HG02840 (cell line): ENCODE results near the gene GNAO1.

Experiments used
- ATAC-seq: cut with Tn5 transposase; IDR thresholded peaks from one replicate; pipeline ENCODE4 v1.9.1; 2021; ENCODE audit warnings: mild to moderate bottlenecking, moderate library complexity, moderate number of reproducible peaks; ENCODE audit not compliant: unreplicated experiment, low FRiP score

Gene GNAO1

DNA sequence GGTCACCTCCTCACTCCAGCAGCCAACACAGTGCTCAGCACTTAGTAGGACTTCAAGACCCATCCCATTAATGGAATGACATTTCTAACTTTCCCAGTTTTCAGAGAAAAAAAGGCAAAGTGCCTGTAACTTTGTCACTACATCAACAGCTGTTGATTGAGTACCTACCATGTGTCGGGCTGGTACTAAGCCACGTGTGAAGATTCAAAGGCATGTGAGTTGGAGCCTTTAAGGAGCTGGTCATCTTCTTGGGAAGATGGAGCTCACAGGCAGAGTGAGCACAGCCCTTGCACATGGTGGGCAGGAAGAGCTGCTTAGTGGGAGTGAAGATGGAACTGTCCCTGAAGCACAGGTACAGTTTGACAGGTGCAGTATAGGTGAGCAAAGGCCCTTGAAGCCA is 88.6 kb downstream of the GNAO1 start:
- ATAC-seq = no peak

DNA sequence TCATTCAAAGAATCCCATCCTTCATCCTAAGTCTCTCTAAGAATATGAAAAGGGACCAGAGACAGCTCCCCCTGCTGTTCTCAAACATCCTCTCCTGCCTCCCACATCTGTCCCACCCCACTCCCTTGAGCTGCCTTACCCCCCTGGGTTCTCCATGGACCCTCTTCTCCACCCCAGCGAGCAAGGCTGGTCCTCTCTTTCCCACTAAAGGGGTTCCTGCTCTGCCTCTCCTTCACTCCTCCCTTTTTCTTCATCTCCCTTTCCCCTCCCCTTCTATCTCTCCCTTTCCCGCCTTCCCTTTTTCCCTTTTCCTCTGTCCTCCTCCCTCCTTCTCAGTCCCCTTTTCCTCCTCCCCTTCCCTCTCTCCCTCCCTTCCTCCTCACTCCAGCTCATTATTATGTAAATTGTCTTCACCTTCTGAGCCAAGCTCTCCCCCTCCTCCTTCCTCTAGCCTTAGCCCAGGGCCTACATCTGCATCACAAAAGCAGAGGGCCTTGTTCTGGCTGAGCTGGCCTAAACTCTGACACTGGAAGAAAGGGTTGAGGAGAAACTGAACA is 90.0 kb downstream of the GNAO1 start:
- no peak for ATAC-seq

DNA sequence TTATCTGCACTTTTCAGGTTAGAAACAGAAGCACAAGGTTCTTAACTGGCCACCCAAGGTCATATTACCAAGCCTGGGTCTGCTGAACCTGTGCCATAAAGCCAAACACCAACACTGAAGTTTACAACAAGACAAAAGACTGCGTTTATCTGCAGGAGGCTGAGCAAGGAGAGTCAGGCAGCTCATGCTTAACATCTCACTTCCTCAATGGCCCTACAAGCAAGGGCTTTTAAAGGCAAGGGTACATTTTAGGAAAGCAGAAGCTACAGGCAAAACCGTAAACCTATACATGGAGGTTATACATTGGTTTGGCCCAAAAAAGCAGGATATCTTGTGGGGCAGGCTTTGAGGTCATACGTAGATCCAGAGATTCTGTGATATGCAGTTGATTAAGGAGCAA is 91.2 kb downstream of the GNAO1 start:
- ATAC-seq = no peak

DNA sequence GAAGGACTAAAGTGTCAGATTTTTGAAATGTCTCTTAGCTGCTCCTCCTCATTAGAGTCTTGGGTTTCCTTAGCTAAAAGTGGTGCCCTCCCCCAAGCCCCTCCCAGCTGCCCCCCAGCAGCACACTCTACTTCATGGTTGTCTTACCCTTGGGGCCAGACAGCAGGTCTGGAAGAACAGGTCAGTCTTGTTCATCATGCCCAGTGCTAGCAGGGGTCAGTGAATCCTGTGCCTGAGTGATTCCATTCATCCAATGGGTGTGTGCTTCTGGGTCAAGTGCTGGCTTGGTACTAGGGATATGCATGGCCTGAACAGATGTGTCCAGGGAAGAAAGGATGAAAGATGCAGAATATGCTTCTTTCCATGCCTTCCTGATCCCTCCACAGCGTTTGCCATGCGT is 93.2 kb downstream of the GNAO1 start:
- ATAC-seq = no peak

DNA sequence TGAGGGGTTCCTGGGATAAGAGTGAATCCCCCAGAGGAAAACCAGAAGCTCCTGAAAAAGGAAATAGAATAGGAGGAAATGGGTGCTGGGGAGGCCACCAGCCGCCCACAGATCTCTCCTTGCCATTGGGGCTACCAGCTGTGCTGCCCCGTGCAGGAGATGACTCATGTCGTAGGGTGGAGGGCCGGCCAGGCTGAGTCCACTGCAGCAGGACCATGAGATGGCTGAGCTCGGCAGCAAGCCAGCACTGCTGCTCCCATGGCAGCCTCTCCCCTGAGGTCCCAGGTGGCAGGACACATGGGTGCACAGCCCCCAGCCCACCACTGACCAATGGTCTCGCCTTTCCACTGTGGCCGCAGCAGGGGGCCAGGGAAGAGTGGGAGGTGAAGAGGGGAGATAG is 95.5 kb downstream of the GNAO1 start:
- ATAC-seq = no peak

DNA sequence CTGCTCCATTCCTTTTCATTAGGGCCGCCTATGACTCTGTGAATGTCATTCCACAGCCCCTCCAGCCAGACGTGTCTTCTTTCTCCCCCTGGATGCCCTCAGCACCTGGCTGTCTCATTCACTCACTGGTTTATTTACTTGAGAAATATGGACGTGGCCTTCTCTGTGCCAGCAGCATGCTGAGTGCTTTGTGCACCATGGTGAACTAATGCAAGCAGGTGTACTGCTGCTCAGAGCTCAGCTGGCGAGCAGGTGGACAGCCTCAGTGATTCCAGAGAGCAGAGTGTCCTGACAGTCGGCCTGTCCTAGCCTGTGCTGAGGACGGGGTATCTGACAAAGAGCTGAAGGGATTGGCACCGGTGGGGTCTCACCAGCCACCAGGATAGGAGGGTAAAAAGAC is 96.7 kb downstream of the GNAO1 start:
- ATAC-seq = no peak

DNA sequence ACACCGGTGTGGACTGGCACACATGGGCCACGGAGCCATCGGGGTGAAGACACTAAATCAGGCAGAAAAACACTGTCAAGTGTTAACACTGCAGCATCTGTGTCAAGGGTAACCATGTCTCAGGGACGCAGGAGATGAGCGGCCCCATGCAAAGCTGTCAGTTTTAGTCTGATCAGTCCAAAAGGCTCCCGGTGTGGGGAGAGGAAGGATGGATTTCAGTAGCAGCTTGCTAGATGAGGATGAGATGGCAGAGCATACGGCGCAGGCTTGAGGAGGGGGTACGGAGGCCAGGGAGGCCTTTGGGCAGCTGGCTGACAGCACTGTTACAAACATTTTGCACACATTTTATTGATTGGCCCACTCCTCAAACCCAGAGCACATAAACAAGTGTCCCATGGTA is 98.1 kb downstream of the GNAO1 start:
- ATAC-seq = no peak

DNA sequence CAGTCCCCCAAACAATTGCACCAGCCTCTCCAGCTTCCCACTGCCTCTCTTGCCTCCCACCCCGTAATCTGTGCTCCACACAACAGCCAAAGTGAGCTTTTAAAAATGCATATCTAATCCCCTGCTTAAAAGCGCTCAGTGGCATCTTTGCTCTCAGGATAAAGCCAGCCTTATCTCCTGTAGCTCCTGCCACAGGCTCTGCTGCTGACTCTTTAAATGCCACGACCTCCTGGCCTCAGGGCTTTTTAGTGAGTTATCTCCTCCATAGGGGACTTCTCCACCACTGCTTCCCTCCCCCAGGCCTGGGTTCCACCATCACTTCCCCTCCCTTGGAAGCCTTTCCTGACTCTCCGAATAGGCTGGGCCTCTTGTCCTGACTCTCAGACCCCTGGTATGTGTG is 98.6 kb downstream of the GNAO1 start:
- ATAC-seq = no peak

DNA sequence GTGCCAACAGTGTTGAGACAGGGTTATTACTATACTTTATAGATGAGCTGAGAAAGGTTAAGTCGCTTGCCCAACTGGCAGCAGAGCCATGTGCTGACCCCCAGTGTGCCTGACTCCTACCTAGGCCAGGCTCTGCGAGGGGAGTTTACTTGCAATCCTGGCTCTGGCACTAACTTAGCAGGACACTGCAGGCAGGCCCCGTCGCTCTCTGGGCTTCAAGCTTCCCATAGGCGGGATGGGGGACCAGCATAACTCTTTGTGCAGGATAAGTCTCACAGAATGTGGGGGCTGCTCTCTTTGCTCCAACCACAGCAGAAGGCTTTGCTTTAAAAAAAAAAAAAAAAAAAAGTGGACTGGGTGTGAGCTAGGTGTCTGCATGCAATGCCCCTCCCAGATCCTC is 102.7 kb downstream of the GNAO1 start:
- no peak for ATAC-seq

DNA sequence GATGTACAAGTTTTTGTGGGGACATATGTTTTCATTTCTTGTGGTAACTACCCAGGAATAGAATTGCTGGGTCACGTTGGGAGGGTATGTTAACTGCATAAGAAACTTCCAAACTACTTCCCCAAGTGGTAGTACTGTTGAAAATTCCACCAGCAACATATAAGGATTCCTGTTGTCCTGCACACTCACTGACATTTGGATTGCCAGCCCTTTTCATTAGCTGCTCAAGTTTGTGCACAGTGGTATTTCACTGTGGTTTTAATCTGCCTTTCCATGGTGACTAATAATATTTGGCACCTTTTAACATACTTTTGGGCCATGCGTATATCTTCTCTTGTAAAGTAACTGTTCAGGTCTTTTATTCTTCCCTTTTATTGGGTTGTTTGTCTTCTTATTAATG is 103.3 kb downstream of the GNAO1 start:
- no peak for ATAC-seq

DNA sequence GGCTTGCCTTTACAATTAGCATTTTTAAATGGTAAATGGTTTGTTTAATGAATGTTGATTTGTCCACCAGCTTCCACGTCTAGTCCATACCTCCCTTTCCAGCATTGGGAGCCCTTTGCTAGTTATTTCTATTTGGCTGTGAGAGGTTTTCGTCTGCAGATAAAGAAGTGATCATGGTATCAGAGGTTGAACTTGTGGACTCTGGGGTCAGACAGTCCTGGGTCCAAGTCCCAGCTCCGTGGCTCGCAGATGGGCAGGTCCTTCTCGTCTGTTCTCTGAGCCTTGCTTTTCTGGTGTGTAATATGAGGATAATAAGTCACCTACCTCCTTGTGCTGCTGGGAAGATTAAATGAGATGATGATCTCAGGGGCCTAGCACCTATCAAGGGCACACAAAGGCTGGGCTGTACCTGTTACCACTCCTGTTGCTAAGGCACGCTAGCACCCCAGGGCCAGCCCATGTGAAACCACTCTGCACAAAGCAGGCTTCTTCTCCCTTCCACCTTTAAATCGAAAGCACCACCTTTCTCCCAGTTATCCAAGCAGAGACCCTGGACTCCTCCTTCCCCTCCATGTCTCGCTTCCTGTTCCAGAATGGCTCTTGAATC is 103.9 kb downstream of the GNAO1 start:
- no peak for ATAC-seq

DNA sequence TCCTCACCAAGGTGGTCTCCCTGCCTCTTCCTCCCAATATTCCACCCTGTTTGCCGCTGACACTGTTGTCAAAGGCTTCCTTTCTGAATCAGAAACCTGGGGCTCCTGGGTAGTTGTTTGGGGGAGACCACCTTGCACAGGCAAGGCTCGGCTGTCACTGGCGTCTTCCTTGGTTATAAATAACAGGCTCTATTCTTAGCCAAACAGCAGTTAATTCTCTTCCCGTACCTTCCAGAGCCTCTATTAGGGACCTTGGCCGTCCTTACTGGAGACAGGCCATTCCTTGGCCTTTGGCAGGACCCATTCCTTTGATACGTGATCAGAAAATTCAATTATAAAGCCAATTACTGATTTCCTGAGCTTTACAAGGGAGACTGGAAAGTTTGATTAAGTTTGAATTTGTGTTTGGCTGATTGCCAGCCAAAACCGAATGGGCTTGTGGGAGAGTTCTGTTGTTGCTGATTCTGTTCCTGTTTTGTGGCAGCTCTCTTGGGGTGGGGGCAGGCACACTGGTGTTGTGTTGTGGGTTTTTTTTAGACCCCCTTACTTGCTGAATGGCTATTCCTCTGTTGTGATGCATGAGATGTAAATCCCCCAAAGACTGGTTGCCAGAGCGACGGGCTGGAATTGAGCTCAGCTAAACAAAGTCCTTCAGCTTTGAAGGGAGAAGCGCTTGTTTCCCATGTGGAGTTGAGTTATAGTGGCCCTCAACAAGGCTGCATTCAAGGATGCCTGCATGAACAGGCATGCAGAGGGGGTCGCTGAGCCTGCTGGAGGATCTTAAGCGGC is 104.6 kb downstream of the GNAO1 start:
- ATAC-seq = no peak

DNA sequence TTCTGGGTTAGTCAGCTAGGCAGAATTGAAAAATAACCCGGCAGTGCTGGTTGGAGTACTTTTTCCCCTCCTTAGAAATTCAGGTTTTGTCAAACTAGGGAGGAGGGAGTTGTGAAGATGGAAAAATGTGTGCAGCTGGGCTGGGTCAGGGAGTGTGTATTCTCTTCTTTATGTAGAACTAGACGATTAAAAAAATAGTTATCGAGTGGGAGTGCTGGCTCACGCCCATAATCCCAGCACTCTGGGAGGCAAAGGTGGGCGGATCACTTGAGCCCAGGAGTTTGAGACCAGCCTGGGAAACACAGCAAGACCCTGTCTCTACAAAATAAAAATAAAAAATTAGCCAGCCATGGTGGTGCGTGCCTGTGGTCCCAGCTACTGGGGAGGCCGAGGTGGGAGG is 106.4 kb downstream of the GNAO1 start:
- no peak for ATAC-seq

DNA sequence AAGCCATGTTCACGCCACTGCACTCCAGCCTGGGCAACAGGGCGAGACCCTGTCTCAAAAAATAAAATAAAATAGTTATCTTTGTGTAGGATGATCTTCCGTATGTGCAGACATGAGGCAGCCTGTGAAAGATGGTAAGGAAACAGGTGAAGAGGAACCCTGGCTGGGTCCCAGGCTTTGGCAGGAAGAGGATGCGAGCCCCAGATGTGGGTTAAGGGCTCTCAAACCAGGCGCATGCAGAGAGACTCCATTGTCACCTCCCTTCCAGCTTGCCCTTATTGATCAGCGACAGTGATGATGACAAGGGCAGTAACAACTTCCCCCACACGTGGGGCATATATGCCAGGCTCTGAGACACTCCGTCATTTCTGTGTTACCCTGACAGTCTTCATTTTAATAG is 106.8 kb downstream of the GNAO1 start:
- ATAC-seq = no peak

DNA sequence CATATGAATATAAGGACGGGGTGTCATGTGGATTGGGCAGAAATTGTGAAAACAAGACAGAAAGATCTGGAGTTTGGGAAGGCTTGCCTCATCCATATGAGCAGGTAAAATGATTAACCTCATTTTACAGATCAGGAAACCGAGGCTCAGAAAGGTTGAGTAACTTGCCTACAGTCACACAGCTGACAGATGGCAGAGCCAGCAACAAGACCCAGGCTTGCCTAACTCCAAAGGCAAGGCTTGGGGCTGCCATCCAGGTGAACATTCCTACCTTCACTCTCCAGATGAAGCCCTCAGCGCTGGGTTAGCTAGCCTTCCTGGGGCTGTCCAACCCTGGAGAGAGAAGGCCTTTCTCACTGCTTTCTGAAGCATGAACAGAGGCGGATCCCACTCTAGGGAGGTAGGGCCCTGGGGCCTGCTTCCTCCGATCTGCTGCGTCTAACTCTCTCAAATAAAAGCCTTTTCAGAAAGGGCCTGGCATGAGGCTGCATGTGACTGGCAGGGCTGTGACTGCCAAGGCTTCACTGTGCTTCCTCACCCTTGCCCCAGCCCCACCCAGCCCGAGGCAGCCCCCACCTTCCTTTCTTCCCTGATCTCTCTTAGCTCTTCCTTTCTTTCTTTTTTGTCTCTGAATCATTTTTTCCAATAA is 107.8 kb downstream of the GNAO1 start:
- ATAC-seq = no peak

DNA sequence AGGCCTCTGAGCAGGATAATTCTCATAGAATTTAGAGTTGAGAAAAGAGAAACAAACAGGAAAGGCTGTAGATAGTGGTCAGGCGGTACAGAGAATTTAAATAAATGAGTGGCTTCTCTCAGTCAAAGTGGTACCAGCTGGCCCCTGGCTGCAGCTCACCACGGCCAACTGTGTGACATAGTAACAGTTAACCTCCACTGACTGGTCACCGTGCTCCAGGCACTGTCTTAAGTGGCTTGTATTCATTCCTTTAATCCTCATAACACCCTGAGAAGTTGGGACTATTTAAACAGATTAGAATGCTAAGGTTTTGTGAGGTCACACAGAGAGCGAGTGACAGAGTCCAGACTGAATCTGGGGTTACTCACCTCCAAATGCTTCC is 108.9 kb downstream of the GNAO1 start:
- no peak for ATAC-seq

DNA sequence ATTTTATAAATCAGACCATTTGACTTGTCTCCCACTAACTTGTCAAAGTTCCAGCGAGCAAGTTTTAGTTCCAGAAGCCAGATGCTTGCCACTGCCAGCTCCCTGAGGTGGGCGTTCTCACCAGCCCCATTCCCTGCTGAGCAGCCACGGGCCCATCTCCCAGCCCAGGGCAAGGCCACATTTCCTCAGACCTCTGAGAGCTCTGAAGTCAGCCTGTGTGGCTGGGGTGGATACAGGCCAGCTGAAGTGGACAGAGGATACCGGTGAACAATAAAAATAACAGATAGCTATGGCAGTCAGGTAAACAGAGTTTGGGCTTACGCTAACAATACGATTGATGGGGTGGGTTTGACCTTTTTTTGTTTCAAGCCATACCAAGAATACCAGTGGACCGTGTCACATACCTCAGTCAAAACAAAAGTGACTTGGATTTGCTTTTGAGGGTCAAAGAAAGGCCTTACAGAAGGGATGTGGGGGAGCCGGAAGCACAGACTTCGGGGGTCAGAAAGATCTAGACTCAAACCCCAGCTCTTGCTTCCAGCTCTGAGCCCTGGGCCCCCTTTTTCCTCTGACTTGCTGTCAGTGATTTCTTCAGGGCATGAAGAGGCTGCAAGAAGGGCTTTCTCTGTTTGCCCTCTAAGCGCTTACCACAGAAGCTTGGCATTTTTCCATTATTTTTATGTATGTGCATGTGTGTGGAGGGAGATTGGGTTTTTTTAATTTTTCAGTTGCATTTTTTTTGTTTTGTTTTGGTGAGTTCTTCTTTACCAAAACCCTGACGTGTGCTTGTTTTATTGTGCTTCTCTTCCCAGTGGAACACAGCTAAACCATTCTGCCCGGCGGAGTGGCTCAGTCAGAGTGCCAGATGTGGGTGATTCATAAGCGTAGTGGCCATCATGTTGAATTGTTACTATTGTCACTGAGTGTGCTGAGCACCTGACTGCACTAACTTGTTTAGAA is 109.9 kb downstream of the GNAO1 start:
- no peak for ATAC-seq

DNA sequence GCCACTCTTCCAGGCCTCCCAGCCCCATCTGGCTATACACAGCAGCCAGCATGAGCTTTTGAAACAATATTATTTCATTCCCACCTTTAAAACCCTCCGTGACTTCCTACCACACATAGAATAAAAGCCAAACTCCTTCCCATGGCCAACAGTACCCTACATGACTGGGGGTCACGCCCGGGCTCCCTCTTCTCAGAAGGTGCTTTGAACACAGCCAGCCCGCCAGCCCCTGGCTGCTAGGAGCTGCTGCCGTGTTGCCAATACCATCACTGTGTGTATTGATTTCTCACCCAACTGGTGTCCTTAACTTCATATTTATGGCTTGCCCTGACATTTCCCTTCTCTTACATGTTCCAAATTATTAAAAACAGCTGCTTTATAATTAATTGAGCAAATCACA is 111.2 kb downstream of the GNAO1 start:
- ATAC-seq = no peak

DNA sequence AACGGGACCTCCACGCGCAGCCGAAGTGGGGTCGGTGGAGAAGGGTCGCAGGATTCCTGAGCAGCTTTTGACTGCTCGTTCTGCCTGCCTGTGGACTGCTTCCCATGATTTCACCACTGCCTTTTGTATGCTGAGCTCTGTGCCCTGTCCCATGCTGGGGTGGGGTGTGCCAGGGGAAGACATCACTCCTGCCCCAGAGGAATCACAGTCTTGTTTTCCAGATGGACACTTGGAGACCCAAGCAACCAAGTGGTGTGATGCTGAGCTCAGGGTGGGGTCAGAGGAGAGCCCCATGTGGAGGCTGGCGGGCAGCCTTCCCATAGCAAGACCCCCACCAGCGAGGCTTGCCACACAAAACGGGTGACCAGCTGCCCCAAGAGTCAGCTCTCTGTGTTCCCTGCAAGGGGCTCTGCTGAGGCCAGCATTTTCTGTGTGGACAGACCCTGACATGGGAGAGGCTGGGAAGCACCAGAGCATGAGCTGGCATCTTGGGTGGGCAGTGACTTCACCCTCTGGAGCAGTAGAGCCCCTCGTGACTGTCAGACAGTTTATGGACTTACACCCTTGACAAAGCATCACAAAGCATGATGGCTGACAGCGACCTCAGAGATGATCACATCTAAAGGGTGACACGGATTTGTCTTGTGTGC is 111.9 kb downstream of the GNAO1 start:
- ATAC-seq = no peak

DNA sequence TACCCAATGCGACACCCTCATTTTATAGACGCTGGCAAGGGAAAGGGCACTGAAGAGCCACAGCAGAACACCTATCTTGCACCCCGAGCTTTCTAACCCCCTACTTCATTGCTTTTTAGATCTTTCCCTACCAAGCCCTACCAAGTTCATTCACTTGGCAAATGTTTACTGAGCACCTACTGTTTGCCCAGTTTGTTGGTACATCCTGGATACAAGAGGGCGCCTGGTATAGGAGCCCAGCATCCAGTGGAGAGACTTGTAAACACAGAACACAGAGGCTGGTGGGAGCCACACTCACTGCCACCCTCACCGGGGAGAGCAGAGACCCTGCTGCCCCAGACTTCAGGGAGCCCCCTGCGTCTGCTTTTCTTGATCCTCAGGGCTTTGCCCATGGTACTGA is 112.6 kb downstream of the GNAO1 start:
- ATAC-seq = no peak
